ENCODE measurements around the gene SMYD3. TPM values are rescaled to one million over a fixed set of nuclear protein-coding genes. Genes with fewer than 3 reads are reported as not detected.

SMYD3 gene
- total RNA-seq, 2 donors from 2014 or later = 8.8 to 19.0 TPM

DNA sequence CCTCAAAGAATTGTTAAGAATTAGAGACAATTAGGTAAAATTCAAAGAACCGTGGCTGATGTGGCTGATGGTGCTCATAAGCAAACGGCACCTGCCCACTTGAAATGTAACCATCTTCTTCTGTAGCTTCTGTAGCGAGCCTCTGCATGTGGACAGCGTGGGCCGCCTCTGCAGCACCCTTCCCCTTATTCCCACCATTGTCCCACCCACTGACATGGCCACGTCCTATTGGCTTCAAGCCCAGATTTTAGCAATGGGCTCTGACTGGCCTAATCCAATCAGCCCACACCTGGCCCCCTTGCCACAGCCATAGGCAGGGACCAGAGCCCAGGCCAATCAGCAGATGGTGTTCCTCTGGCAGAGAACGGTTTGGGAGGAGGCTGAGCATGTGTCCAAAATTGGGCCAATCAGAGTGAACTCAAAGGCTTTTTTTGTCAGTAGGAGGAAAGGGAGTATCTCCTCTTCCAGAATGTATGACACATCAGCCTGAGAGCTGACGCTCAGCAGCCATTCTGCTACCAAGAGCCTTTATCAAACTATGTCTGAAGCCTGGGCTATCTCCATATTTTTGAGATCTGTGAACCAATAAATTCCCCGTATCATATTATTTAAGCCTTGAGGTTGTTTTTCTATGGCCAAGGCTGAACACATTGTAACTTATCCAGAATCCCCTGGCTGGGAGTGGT lies 518.5 kb downstream of the SMYD3 start:
- no peaks in the 10 kb centered on the region for H3K36me3 ChIP-seq
- no peaks in the 10 kb centered on the region for H3K9me3 ChIP-seq
- H3K4me3 ChIP-seq = no peak overlapping the region
- no peak for TF ChIP-seq CTCF (IDR thresholded peaks at IDR 0.05)
- no peaks in the 10 kb centered on the region for H3K4me1 ChIP-seq (ENCODE audit: control insufficient read depth in 1 of 2, low read depth in 2 of 2)
- no peaks in the 10 kb centered on the region for H3K27me3 ChIP-seq (replicated peaks; ENCODE audit: insufficient read depth)
- ATAC-seq (ENCODE audit: insufficient number of reproducible peaks, low FRiP score, low read depth) (no peak), DNase-seq (ENCODE audit: low spot score) (no peak)
- H3K27ac ChIP-seq = no peak overlapping the region

DNA sequence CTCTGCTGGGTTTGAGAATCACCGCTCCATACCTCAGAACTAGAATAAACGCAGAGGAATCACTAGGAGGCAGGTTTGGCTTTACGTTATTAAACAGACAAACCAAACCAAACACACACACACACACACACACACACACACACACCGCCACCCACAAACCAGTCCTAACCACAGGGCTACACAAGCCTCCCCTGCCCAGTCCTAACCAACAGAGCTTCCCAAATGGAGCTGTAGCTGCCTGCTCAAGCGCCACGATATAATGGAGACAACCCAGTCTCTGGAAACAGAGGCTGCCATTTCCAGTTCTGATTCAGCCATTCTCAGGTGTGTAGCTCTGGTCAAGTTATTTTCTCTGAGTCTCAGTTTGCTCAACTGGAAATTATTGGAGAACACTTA lies 519.1 kb downstream of the SMYD3 start:
- no peaks in the 10 kb centered on the region for H3K36me3 ChIP-seq
- no peak for TF ChIP-seq CTCF (IDR thresholded peaks at IDR 0.05)
- ATAC-seq (ENCODE audit: insufficient number of reproducible peaks, low FRiP score, low read depth) (no peak), DNase-seq (ENCODE audit: low spot score) (no peak)
- H3K4me3 ChIP-seq = no peak overlapping the region
- no peaks in the 10 kb centered on the region for H3K27me3 ChIP-seq (replicated peaks; ENCODE audit: insufficient read depth)
- no peaks in the 10 kb centered on the region for H3K9me3 ChIP-seq
- H3K4me1 ChIP-seq (ENCODE audit: control insufficient read depth in 1 of 2, low read depth in 2 of 2) = no peaks in the 10 kb centered on the region
- no peak overlapping the region for H3K27ac ChIP-seq

DNA sequence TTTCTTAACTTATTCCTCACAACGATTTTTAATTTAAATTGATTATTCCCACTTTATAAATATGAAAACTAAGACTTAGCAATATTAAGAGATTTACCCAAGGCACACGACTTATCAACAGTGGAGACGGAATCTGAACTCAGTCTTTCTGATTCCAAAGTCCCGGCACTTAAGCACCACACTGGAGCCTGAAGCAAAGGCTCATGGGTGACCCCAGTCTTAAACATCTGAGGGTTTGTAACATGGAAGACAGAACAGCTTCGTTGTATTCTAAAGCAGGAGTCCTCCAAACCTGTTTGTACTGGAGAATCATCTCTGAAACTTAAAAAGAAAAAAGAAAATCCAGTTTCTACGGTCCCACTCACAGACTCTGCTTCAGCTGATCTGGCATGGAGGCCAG lies 519.5 kb downstream of the SMYD3 start:
- DNase-seq (ENCODE audit: low spot score) (no peak), ATAC-seq (ENCODE audit: insufficient number of reproducible peaks, low FRiP score, low read depth) (no peak)
- no peak for TF ChIP-seq CTCF (IDR thresholded peaks at IDR 0.05)
- Histone ChIP-seq H3K4me3 (no peak overlapping the region), H3K9me3 (no peaks in the 10 kb centered on the region), H3K27me3 (replicated peaks; ENCODE audit: insufficient read depth) (no peaks in the 10 kb centered on the region), H3K36me3 (no peaks in the 10 kb centered on the region), H3K27ac (no peak overlapping the region), H3K4me1 (ENCODE audit: control insufficient read depth in 1 of 2, low read depth in 2 of 2) (no peaks in the 10 kb centered on the region)

DNA sequence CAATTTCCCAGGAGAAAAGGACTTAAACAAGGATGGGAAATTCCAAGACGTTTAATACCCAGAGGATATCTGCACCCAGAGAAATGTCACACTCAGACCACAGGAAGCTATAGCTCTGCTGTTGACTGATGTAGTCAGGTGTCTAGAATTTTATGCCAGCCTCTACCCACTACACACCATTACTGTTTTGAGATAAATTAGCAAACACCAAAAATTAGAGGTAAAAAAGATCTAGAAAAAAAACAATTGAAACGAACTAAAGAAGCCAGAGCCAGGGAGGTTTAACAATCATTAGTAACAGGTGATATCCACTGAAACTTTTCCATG lies 519.9 kb downstream of the SMYD3 start:
- no peaks in the 10 kb centered on the region for H3K4me1 ChIP-seq (ENCODE audit: control insufficient read depth in 1 of 2, low read depth in 2 of 2)
- no peak overlapping the region for H3K4me3 ChIP-seq
- H3K9me3 ChIP-seq = no peaks in the 10 kb centered on the region
- no peaks in the 10 kb centered on the region for H3K27me3 ChIP-seq (replicated peaks; ENCODE audit: insufficient read depth)
- no peaks in the 10 kb centered on the region for H3K36me3 ChIP-seq
- TF ChIP-seq CTCF (IDR thresholded peaks at IDR 0.05) = no peak
- no peak for DNase-seq (ENCODE audit: low spot score)
- no peak for ATAC-seq (ENCODE audit: insufficient number of reproducible peaks, low FRiP score, low read depth)
- no peak overlapping the region for H3K27ac ChIP-seq

GRCh38 chr1:245986404-245987218 lies 520.5 kb downstream of the SMYD3 start:
- no peaks in the 10 kb centered on the region for H3K4me1 ChIP-seq (ENCODE audit: control insufficient read depth in 1 of 2, low read depth in 2 of 2)
- TF ChIP-seq CTCF (IDR thresholded peaks at IDR 0.05) = no peak

More at GRCh38 chr1:245986404-245987218, 520.5 kb downstream of the SMYD3 start:
- H3K4me3 ChIP-seq = no peak overlapping the region
- H3K9me3 ChIP-seq = no peaks in the 10 kb centered on the region
- H3K27me3 ChIP-seq (replicated peaks; ENCODE audit: insufficient read depth) = no peaks in the 10 kb centered on the region
- no peak for DNase-seq (ENCODE audit: low spot score)
- ATAC-seq (ENCODE audit: insufficient number of reproducible peaks, low FRiP score, low read depth) = no peak
- H3K27ac ChIP-seq = no peak overlapping the region
- H3K36me3 ChIP-seq = no peaks in the 10 kb centered on the region
